GM19468 (cell line): Measurements from ENCODE around the gene GPC6.

Experiments
- ATAC-seq: cut with Tn5 transposase; IDR thresholded peaks from one replicate; pipeline ENCODE4 v1.9.1; 2021; ENCODE audit warnings: mild to moderate bottlenecking, moderate library complexity, moderate number of reproducible peaks; ENCODE audit not compliant: unreplicated experiment; ENCODE audit errors: extremely low read depth

GPC6 gene

GRCh38 chr13:94163535-94163934, 936.9 kb downstream of the GPC6 start:
- no peak for ATAC-seq

- ATAC-seq = no peak
These were observed 942.3 kb downstream of the GPC6 start for GRCh38 chr13:94168783-94169453.

- no peak for ATAC-seq
These were observed 943.0 kb downstream of the GPC6 start for GRCh38 chr13:94169454-94170144.

- no peak for ATAC-seq
These were observed 943.6 kb downstream of the GPC6 start for GRCh38 chr13:94170145-94170571.

- no peak for ATAC-seq
These were observed 945.8 kb downstream of the GPC6 start for GRCh38 chr13:94172416-94172815.

- ATAC-seq = no peak
These were observed 946.8 kb downstream of the GPC6 start for GRCh38 chr13:94173312-94173854.

GRCh38 chr13:94174009-94174408, 947.4 kb downstream of the GPC6 start:
- ATAC-seq = no peak

GRCh38 chr13:94175076-94175475, 948.5 kb downstream of the GPC6 start:
- ATAC-seq = no peak

- ATAC-seq = no peak
These were observed 950.0 kb downstream of the GPC6 start for GRCh38 chr13:94176561-94176960.

- ATAC-seq = no peak
These were observed 950.4 kb downstream of the GPC6 start for GRCh38 chr13:94177041-94177440.

- ATAC-seq = no peak
These were observed 952.1 kb downstream of the GPC6 start for GRCh38 chr13:94178625-94179244.

GRCh38 chr13:94181461-94182107, 955.0 kb downstream of the GPC6 start:
- ATAC-seq = no peak

- ATAC-seq = no peak
These were observed 955.7 kb downstream of the GPC6 start for GRCh38 chr13:94182185-94182761.

- no peak for ATAC-seq
These were observed 959.9 kb downstream of the GPC6 start for GRCh38 chr13:94186470-94186869.

- no peak for ATAC-seq
These were observed 961.7 kb downstream of the GPC6 start for GRCh38 chr13:94188201-94188854.

GRCh38 chr13:94192431-94192975, 965.9 kb downstream of the GPC6 start:
- no peak for ATAC-seq

GRCh38 chr13:94195715-94196114, 969.1 kb downstream of the GPC6 start:
- ATAC-seq = no peak

GRCh38 chr13:94196413-94196812, 969.8 kb downstream of the GPC6 start:
- no peak for ATAC-seq

GRCh38 chr13:94198681-94199080, 972.1 kb downstream of the GPC6 start:
- no peak for ATAC-seq

- ATAC-seq = no peak
These were observed 972.5 kb downstream of the GPC6 start for GRCh38 chr13:94199135-94199534.
